MM.1S (cell line): ENCODE results near the gene PROK1.

Source experiments
- DNase-seq: peaks from one replicate; pipeline ENCODE4 v3.0.0-alpha.2; 2015
- H2AFZ ChIP-seq: fragments of 300-600 bp; sonication (generic); 2 replicates; pipeline ENCODE4 v1.6.0; 2016; ENCODE audit warnings: antibody characterized with exemption, low read length
- H3F3A ChIP-seq: fragments of 300-600 bp; sonication (generic); 2 replicates; pipeline ENCODE4 v1.6.1; 2016; ENCODE audit warnings: mild to moderate bottlenecking, antibody characterized with exemption, low read length, moderate library complexity, mixed read lengths; ENCODE audit not compliant: insufficient read depth
- H3K27ac ChIP-seq: fragments of 300-600 bp; sonication (generic); 2 replicates; pipeline ENCODE4 v1.5.1; 2016; ENCODE audit warnings: mild to moderate bottlenecking, low read length
- H3K27me3 ChIP-seq: fragments of 300-600 bp; sonication (generic); replicated peaks from 2 replicates; pipeline ENCODE4 v1.6.0; 2016; ENCODE audit warnings: low read length; ENCODE audit not compliant: insufficient read depth
- H3K36me3 ChIP-seq: fragments of 300-600 bp; sonication (generic); replicated peaks from 2 replicates; pipeline ENCODE4 v1.6.1; 2016; ENCODE audit warnings: mild to moderate bottlenecking, low read length, mixed read lengths; ENCODE audit not compliant: insufficient read depth
- H3K4me1 ChIP-seq: fragments of 300-600 bp; sonication (generic); 2 replicates; pipeline ENCODE4 v1.6.1; 2016; ENCODE audit warnings: low read length, mixed read lengths
- H3K4me2 ChIP-seq: fragments of 300-600 bp; sonication (generic); 2 replicates; pipeline ENCODE4 v1.6.0; 2016; ENCODE audit warnings: low read depth, low read length
- H3K4me3 ChIP-seq: fragments of 300-600 bp; sonication (generic); 2 replicates; pipeline ENCODE4 v1.5.1; 2016; ENCODE audit warnings: low read length, mixed read lengths
- H3K79me2 ChIP-seq: fragments of 300-600 bp; sonication (generic); 2 replicates; pipeline ENCODE4 v1.6.1; 2016; ENCODE audit warnings: mixed run types, low read length, mixed read lengths
- H3K9ac ChIP-seq: fragments of 300-600 bp; sonication (generic); 2 replicates; pipeline ENCODE4 v1.6.1; 2016; ENCODE audit warnings: low read length, mixed read lengths
- H3K9me2 ChIP-seq: fragments of 300-600 bp; sonication (generic); replicated peaks from 2 replicates; pipeline ENCODE4 v1.6.1; 2016; ENCODE audit warnings: mild to moderate bottlenecking, low read length, mixed read lengths; ENCODE audit not compliant: insufficient read depth
- H3K9me3 ChIP-seq: fragments of 300-600 bp; sonication (generic); replicated peaks from 2 replicates; pipeline ENCODE4 v1.6.1; 2016; ENCODE audit warnings: mild to moderate bottlenecking, low read length, mixed read lengths; ENCODE audit not compliant: insufficient read depth
- H4K20me1 ChIP-seq: fragments of 300-600 bp; sonication (generic); 2 replicates; pipeline ENCODE4 v1.6.1; 2016; ENCODE audit warnings: mild to moderate bottlenecking, low read length, moderate library complexity, mixed read lengths; ENCODE audit not compliant: insufficient read depth
- CTCF ChIP-seq: fragments of 300-600 bp; sonication (generic); IDR thresholded peaks from 2 replicates; pipeline ENCODE4 v1.5.1; 2016; ENCODE audit warnings: antibody characterized with exemption, low read length, mixed read lengths
- EZH2 ChIP-seq: fragments of 300-600 bp; sonication (generic); optimal IDR thresholded peaks from 2 replicates; pipeline ENCODE3; 2017; ENCODE audit warnings: low read depth, mild to moderate bottlenecking, antibody characterized with exemption, low read length, mixed read lengths
- EZH2phosphoT487 ChIP-seq: fragments of 300-600 bp; sonication (generic); IDR thresholded peaks from 2 replicates; pipeline ENCODE4 v1.6.1; 2018; ENCODE audit warnings: antibody characterized with exemption, low read length

PROK1 gene

GRCh38 chr1:110501488-110502132 is 50.7 kb downstream of the PROK1 start:
- no peak for TF ChIP-seq EZH2phosphoT487
- TF ChIP-seq EZH2, result no peak
- TF ChIP-seq CTCF, result no peak
- no peaks in the 10 kb centered on the region for H3K4me1 ChIP-seq
- no peaks in the 10 kb centered on the region for H4K20me1 ChIP-seq
- no peaks in the 10 kb centered on the region for H3K9me2 ChIP-seq
- H3K36me3 ChIP-seq, result no peaks in the 10 kb centered on the region
- no peaks in the 10 kb centered on the region for H3F3A ChIP-seq
- H3K4me2 ChIP-seq, result no peak overlapping the region
- H3K9me3 ChIP-seq, result no peaks in the 10 kb centered on the region
- H3K27me3 ChIP-seq, result no peaks in the 10 kb centered on the region
- H3K27ac ChIP-seq, result no peak overlapping the region
- no peak overlapping the region for H2AFZ ChIP-seq
- no peaks in the 10 kb centered on the region for H3K79me2 ChIP-seq
- DNase-seq, result no peak
- no peak overlapping the region for H3K4me3 ChIP-seq
- no peak overlapping the region for H3K9ac ChIP-seq

- Histone ChIP-seq H2AFZ (no peak overlapping the region), H3K27me3 (no peaks in the 10 kb centered on the region), H3K9ac (no peak overlapping the region), H3F3A (no peaks in the 10 kb centered on the region), H3K9me2 (no peaks in the 10 kb centered on the region), H3K79me2 (no peaks in the 10 kb centered on the region), H4K20me1 (no peaks in the 10 kb centered on the region), H3K9me3 (no peaks in the 10 kb centered on the region), H3K4me3 (no peak overlapping the region), H3K4me1 (no peaks in the 10 kb centered on the region), H3K4me2 (no peak overlapping the region), H3K36me3 (no peaks in the 10 kb centered on the region), H3K27ac (no peak overlapping the region)
- no peak for DNase-seq
- TF ChIP-seq EZH2phosphoT487, result no peak
- TF ChIP-seq CTCF, result no peak
Measured at GRCh38 chr1:110502402-110503151, 51.6 kb downstream of the PROK1 start.

GRCh38 chr1:110503471-110503870 is 52.5 kb downstream of the PROK1 start:
- H3K4me3 ChIP-seq, result no peak overlapping the region
- no peak for DNase-seq
- H3F3A ChIP-seq, result no peaks in the 10 kb centered on the region
- no peaks in the 10 kb centered on the region for H3K9me2 ChIP-seq
- H3K36me3 ChIP-seq, result no peaks in the 10 kb centered on the region
- H3K9me3 ChIP-seq, result no peaks in the 10 kb centered on the region
- H3K9ac ChIP-seq, result no peak overlapping the region
- H3K4me1 ChIP-seq, result no peaks in the 10 kb centered on the region
- H3K27me3 ChIP-seq, result no peaks in the 10 kb centered on the region
- no peak overlapping the region for H2AFZ ChIP-seq
- H3K27ac ChIP-seq, result no peak overlapping the region
- TF ChIP-seq CTCF, result no peak
- TF ChIP-seq EZH2, result no peak
- no peak for TF ChIP-seq EZH2phosphoT487
- H4K20me1 ChIP-seq, result no peaks in the 10 kb centered on the region
- H3K79me2 ChIP-seq, result no peaks in the 10 kb centered on the region
- no peak overlapping the region for H3K4me2 ChIP-seq
